SK-N-SH (cell line): ENCODE measurements around the gene TMCC3. TPM values are rescaled to one million over a fixed set of nuclear protein-coding genes. Genes with fewer than 3 reads are reported as not detected.
A peak's percentile ranks its signal among the peaks of the same experiment; 100 is the strongest.

Source experiments
- CTCF ChIA-PET: fragments of 300-600, 350-600 bp; formaldehyde crosslinking; extraction: SDS; loops from one replicate; lab custom pipeline; 2021; lab: Yijun Ruan, JAX
- POLR2A ChIA-PET: fragments of 350-600 bp; sonication (Branson Sonifier 250); formaldehyde crosslinking; extraction: SDS; loops from one replicate; lab custom pipeline; 2020; ENCODE audit warnings: antibody characterized with exemption, inconsistent platforms; lab: Yijun Ruan, JAX
- DNase-seq: peaks from one replicate; pipeline ENCODE4 v3.0.0; 2012
- H2AFZ ChIP-seq: fragments of 200-600 bp; sonication (generic); 2 replicates; pipeline ENCODE4 v1.8.1; 2016; ENCODE audit warnings: antibody characterized with exemption, mild to moderate bottlenecking, low read depth
- H3F3A ChIP-seq: fragments of 200-600 bp; sonication (generic); replicated peaks from 2 replicates; pipeline ENCODE3; 2016; ENCODE audit warnings: antibody characterized with exemption, mild to moderate bottlenecking; ENCODE audit not compliant: insufficient read depth
- H3K27ac ChIP-seq, 2 experiments: fragments of 200-500 bp in 1 of 2; fragments of 200-600 bp in 1 of 2; sonication (Bioruptor generic) in 1 of 2; sonication (generic), shearing (Covaris generic) in 1 of 2; 2 replicates each; pipeline versions ENCODE4 v1.5.1 to v1.6.1; 2014 to 2016; ENCODE audit warnings: low read depth in 2 of 2, inconsistent platforms in 1 of 2, low read length in 1 of 2, mild to moderate bottlenecking in 1 of 2, mixed read lengths in 1 of 2
- H3K27me3 ChIP-seq: fragments of 200-600 bp; sonication (generic), shearing (Covaris generic); 2 replicates; pipeline ENCODE4 v1.6.1; 2016; ENCODE audit warnings: mixed run types; ENCODE audit not compliant: insufficient read depth
- H3K36me3 ChIP-seq, 2 experiments: fragments of 200-500 bp in 1 of 2; fragments of 200-600 bp in 1 of 2; sonication (Bioruptor generic) in 1 of 2; sonication (generic) in 1 of 2; replicated peaks in 1 of 2; 2 replicates each; pipeline versions ENCODE3 to v1.5.1; 2014 to 2016; ENCODE audit warnings: low read length in 1 of 2, mild to moderate bottlenecking in 1 of 2; ENCODE audit not compliant: insufficient read depth in 2 of 2, control insufficient read depth in 1 of 2
- H3K4me1 ChIP-seq, 2 experiments: fragments of 200-500 bp in 1 of 2; fragments of 200-600 bp in 1 of 2; sonication (Bioruptor generic) in 1 of 2; sonication (generic), shearing (Covaris generic) in 1 of 2; 2 replicates each; pipeline versions ENCODE4 v1.5.1 to v1.6.1; 2014 to 2016; ENCODE audit warnings: low read depth in 1 of 2, low read length in 1 of 2, mixed run types in 1 of 2; ENCODE audit not compliant: insufficient read depth in 2 of 2, control insufficient read depth in 1 of 2
- H3K4me2 ChIP-seq: fragments of 200-600 bp; sonication (generic), shearing (Covaris generic); 2 replicates; pipeline ENCODE4 v1.6.1; 2017; ENCODE audit warnings: mixed run types
- H3K4me3 ChIP-seq, 2 experiments: fragments of 200-500 bp in 1 of 2; fragments of 200-600 bp in 1 of 2; sonication (Bioruptor generic) in 1 of 2; sonication (generic), shearing (Covaris generic) in 1 of 2; 2 replicates each; pipeline versions ENCODE4 v1.5.1 to v1.8.1; 2014 to 2016; ENCODE audit warnings: low read depth in 2 of 2, inconsistent platforms in 1 of 2, low read length in 1 of 2, mild to moderate bottlenecking in 1 of 2, mixed read lengths in 1 of 2, moderate library complexity in 1 of 2
- H3K79me2 ChIP-seq: fragments of 200-600 bp; sonication (generic); 2 replicates; pipeline ENCODE4 v1.8.1; 2017; ENCODE audit warnings: mild to moderate bottlenecking; ENCODE audit not compliant: insufficient read depth
- H3K9ac ChIP-seq: fragments of 200-600 bp; sonication (generic); 2 replicates; pipeline ENCODE4 v1.6.1; 2017; ENCODE audit warnings: mixed run types
- H3K9me2 ChIP-seq: fragments of 200-600 bp; sonication (generic); 2 replicates; pipeline ENCODE4 v1.6.1; 2017; ENCODE audit warnings: mixed run types
- H3K9me3 ChIP-seq: fragments of 200-600 bp; sonication (generic); 2 replicates; pipeline ENCODE4 v1.6.1; 2017; ENCODE audit warnings: mixed run types, mild to moderate bottlenecking, moderate library complexity
- H4K20me1 ChIP-seq: fragments of 200-600 bp; sonication (generic); 2 replicates; pipeline ENCODE4 v1.6.1; 2017; ENCODE audit warnings: mild to moderate bottlenecking, mixed run types; ENCODE audit not compliant: insufficient read depth
- CTCF ChIP-seq: fragments of 200-600 bp; sonication (generic); IDR thresholded peaks from 2 replicates; pipeline ENCODE4 v1.6.1; 2017; ENCODE audit warnings: antibody characterized with exemption, mild to moderate bottlenecking, moderate library complexity
- ELF1 ChIP-seq: IDR thresholded peaks from 2 replicates; pipeline ENCODE4 v1.4.0; 2012
- FOSL2 ChIP-seq: IDR thresholded peaks from 2 replicates; pipeline ENCODE4 v1.4.0; 2012; ENCODE audit warnings: low read depth, mild to moderate bottlenecking, moderate library complexity, borderline replicate concordance
- FOXJ3 ChIP-seq: sonication (generic); formaldehyde crosslinking; IDR thresholded peaks from 2 replicates; pipeline ENCODE4 v1.5.1; 2020; ENCODE audit warnings: mild to moderate bottlenecking, missing genetic modification reagents
- FOXM1 ChIP-seq: IDR thresholded peaks from 2 replicates; pipeline ENCODE4 v1.4.0; 2012; ENCODE audit warnings: low read depth, mild to moderate bottlenecking
- GABPA ChIP-seq: IDR thresholded peaks from 2 replicates; pipeline ENCODE4 v1.4.0; 2012; ENCODE audit warnings: low read depth, mild to moderate bottlenecking
- GATA2 ChIP-seq: sonication (generic); formaldehyde crosslinking; IDR thresholded peaks from 2 replicates; pipeline ENCODE4 v1.5.0; 2020; ENCODE audit warnings: mild to moderate bottlenecking, missing genetic modification reagents
- JUND ChIP-seq: IDR thresholded peaks from 2 replicates; pipeline ENCODE4 v1.4.0; 2012
- MEF2A ChIP-seq: IDR thresholded peaks from 2 replicates; pipeline ENCODE4 v1.4.0; 2012; ENCODE audit warnings: low read depth, borderline replicate concordance
- NRF1 ChIP-seq: IDR thresholded peaks from 2 replicates; pipeline ENCODE4 v1.6.1; 2012; ENCODE audit warnings: low read depth, mild to moderate bottlenecking, low read length
- PBX3 ChIP-seq: IDR thresholded peaks from 2 replicates; pipeline ENCODE4; 2012
- RCOR1 ChIP-seq: fragments of 150-350 bp; IDR thresholded peaks from 2 replicates; pipeline ENCODE4 v1.6.1; 2017; ENCODE audit warnings: antibody characterized with exemption, low read length
- RFX5 ChIP-seq: IDR thresholded peaks from 2 replicates; pipeline ENCODE4 v1.6.1; 2012; ENCODE audit warnings: mild to moderate bottlenecking, improper control_type of control experiment, low read length
- RXRA ChIP-seq: IDR thresholded peaks from 2 replicates; pipeline ENCODE4 v1.4.0; 2012; ENCODE audit warnings: low read depth, mild to moderate bottlenecking, borderline replicate concordance
- SMC3 ChIP-seq: IDR thresholded peaks from 2 replicates; pipeline ENCODE4 v1.6.1; 2012; ENCODE audit warnings: low read depth, low read length, improper control_type of control experiment
- TAF1 ChIP-seq: IDR thresholded peaks from 2 replicates; pipeline ENCODE4 v1.6.1; 2012; ENCODE audit warnings: low read depth, mild to moderate bottlenecking, low read length, moderate library complexity, borderline replicate concordance
- TCF12 ChIP-seq: IDR thresholded peaks from 2 replicates; pipeline ENCODE4 v1.4.0; 2012
- ZBTB33 ChIP-seq: IDR thresholded peaks from 2 replicates; pipeline ENCODE4 v1.4.0; 2012; ENCODE audit warnings: low read depth, borderline replicate concordance
- WGBS: methylation state at CpG from one replicate; pipeline ENCODE4 v1.1.6; 2017; ENCODE audit warnings: low lambda C conversion rate; 5-methylcytosine and 5-hydroxymethylcytosine counted together
- polyA plus RNA-seq, 3 experiments: library from polyadenylated mRNA; depleted of rRNA; stranded (reverse); fragments of >200 nt; gene quantifications; 2 replicates each; pipeline ENCODE4 v1.2.3, GENCODE V29; 2012

TMCC3 gene
- polyA plus RNA-seq, 1 of the 3 experiments (the other 2 are of a cell fraction) = 0.53 TPM

GRCh38 chr12:94561943-94562411, 88.4 kb downstream of the TMCC3 start (continued):
- TF ChIP-seq GABPA (no peak), JUND (no peak), TCF12 (no peak), RFX5 (no peak), FOXM1 (no peak), TAF1 (no peak), ZBTB33 (no peak), GATA2 (CRISPR knock-in tag) (peak; percentile 15; the same call in 1 of the 2 replicates), SMC3 (no peak)

GRCh38 chr12:94560431-94561221, 89.7 kb downstream of the TMCC3 start:
- Histone ChIP-seq H4K20me1 (no peaks in the 10 kb centered on the region), H3F3A (no peaks in the 10 kb centered on the region), H2AFZ (no peak overlapping the region), H3K4me3 (no peak overlapping the region), H3K27ac (no peak overlapping the region), H3K9ac (no peak overlapping the region), H3K79me2 (no peaks in the 10 kb centered on the region), H3K9me3 (no peaks in the 10 kb centered on the region), H3K27me3 (no peaks in the 10 kb centered on the region), H3K4me2 (no peak overlapping the region), H3K36me3 (no peaks in the 10 kb centered on the region), H3K4me1 (peaks cover 0 to 10% of the 10 kb centered on the region in 2 experiments; a peak in 1 of 4 replicates), H3K9me2 (no peaks in the 10 kb centered on the region)
- POLR2A ChIA-PET = interaction anchor here (0.6 kb wide), 1 partner anchor 603 kb away, joined by 4 read pairs; no protein-coding TSS in a partner anchor
- peak; percentile 22; the same call in 1 of the 2 replicates for TF ChIP-seq TCF12
- TF ChIP-seq GABPA = no peak
- TF ChIP-seq FOSL2 = peak; percentile 18; the same call in 1 of the 2 replicates
- DNase-seq = no peak
- 76% methylated on average over 7 of the region's 17 CpGs for WGBS
- CTCF ChIA-PET = interaction anchor here (0.8 to 2.5 kb wide), 3 partner anchors 12 to 315 kb away, joined by 3 to 17 read pairs (median 7); no protein-coding TSS in a partner anchor

GRCh38 chr12:94558612-94559011, 91.7 kb downstream of the TMCC3 start:
- no peaks in the 10 kb centered on the region for H3K79me2 ChIP-seq
- DNase-seq = no peak
- CTCF ChIA-PET = interaction anchor here (0.7 to 1.0 kb wide), 2 partner anchors 12 to 392 kb away, joined by 3 read pairs; no protein-coding TSS in a partner anchor
- POLR2A ChIA-PET = no interaction called here
- no peaks in the 10 kb centered on the region for H3K9me3 ChIP-seq
- no peaks in the 10 kb centered on the region for H3K27me3 ChIP-seq
- no peak overlapping the region for H3K4me3 ChIP-seq
- H3K9ac ChIP-seq = no peak overlapping the region
- H3K36me3 ChIP-seq = no peaks in the 10 kb centered on the region
- no peak overlapping the region for H3K4me2 ChIP-seq
- H3F3A ChIP-seq = no peaks in the 10 kb centered on the region
- H3K9me2 ChIP-seq = no peaks in the 10 kb centered on the region
- no peaks in the 10 kb centered on the region for H4K20me1 ChIP-seq
- no peak overlapping the region for H2AFZ ChIP-seq
- H3K27ac ChIP-seq = no peak overlapping the region
- TF ChIP-seq FOXJ3 (CRISPR knock-in tag) (no peak), CTCF (no peak), ZBTB33 (no peak), MEF2A (no peak), NRF1 (no peak), JUND (no peak), PBX3 (no peak), RXRA (no peak), RCOR1 (no peak), SMC3 (no peak), ELF1 (no peak), TCF12 (no peak)
- H3K4me1 ChIP-seq = peaks cover 0 to 10% of the 10 kb centered on the region in 2 experiments; a peak in 1 of 4 replicates
- WGBS = 30% methylated on average over 2 of the region's 2 CpGs
